HG03439 (cell line): ENCODE results near the gene AGR2.
"Not testable (repeated sequence)": the region's sequence is repeated elsewhere in the genome, so short reads cannot be mapped to it uniquely, and the experiment has no call there.

ENCODE experiments used
- ATAC-seq: cut with Tn5 transposase; IDR thresholded peaks from one replicate; pipeline ENCODE4 v1.9.1; 2021; ENCODE audit warnings: mild to moderate bottlenecking, moderate library complexity; ENCODE audit not compliant: unreplicated experiment

AGR2 gene

GRCh38 chr7:16774986-16775385 lies 29.8 kb downstream of the AGR2 start:
- ATAC-seq = no peak

- no peak for ATAC-seq
Observed at GRCh38 chr7:16774294-16774693, 30.5 kb downstream of the AGR2 start.

GRCh38 chr7:16773884-16774283 lies 30.9 kb downstream of the AGR2 start:
- no peak for ATAC-seq

- ATAC-seq = no peak
Observed at GRCh38 chr7:16773326-16773725, 31.5 kb downstream of the AGR2 start.

GRCh38 chr7:16770657-16771329 lies 34.0 kb downstream of the AGR2 start:
- ATAC-seq = no peak

GRCh38 chr7:16769994-16770393 lies 34.8 kb downstream of the AGR2 start:
- ATAC-seq = not testable (repeated sequence)

- no peak for ATAC-seq
Observed at GRCh38 chr7:16765436-16765859, 39.4 kb downstream of the AGR2 start.

- ATAC-seq = no peak
Observed at GRCh38 chr7:16764942-16765341, 39.9 kb downstream of the AGR2 start.

GRCh38 chr7:16762177-16762576 lies 42.6 kb downstream of the AGR2 start:
- no peak for ATAC-seq

GRCh38 chr7:16759840-16760239 lies 45.0 kb downstream of the AGR2 start:
- ATAC-seq = no peak

GRCh38 chr7:16758631-16759611 lies 45.9 kb downstream of the AGR2 start:
- ATAC-seq = no peak

- ATAC-seq = no peak
Observed at GRCh38 chr7:16758036-16758435, 46.8 kb downstream of the AGR2 start.

GRCh38 chr7:16755397-16755796 lies 49.4 kb downstream of the AGR2 start:
- no peak for ATAC-seq

GRCh38 chr7:16754856-16755317 lies 49.9 kb downstream of the AGR2 start:
- ATAC-seq = no peak

GRCh38 chr7:16753932-16754855 lies 50.6 kb downstream of the AGR2 start:
- peak; percentile 35 for ATAC-seq

- ATAC-seq = peak; percentile 87
Observed at GRCh38 chr7:16753102-16753931, 51.5 kb downstream of the AGR2 start, which contains the start of gene TSPAN13. TSPAN13 (plus strand) TSS chr7:16753755; CDS start chr7:16753968, 213 bp downstream.

- no peak for ATAC-seq
Observed at GRCh38 chr7:16747102-16747501, 57.7 kb downstream of the AGR2 start.

- ATAC-seq = no peak
Observed at GRCh38 chr7:16745645-16746044, 59.2 kb downstream of the AGR2 start.

GRCh38 chr7:16744518-16745250 lies 60.1 kb downstream of the AGR2 start:
- ATAC-seq = no peak
